ENCODE data around the gene IZUMO1R.
"Not testable (repeated sequence)": the region's sequence is repeated elsewhere in the genome, so short reads cannot be mapped to it uniquely, and the experiment has no call there.

IZUMO1R gene

GRCh38 chr11:94326947-94327346, 22.6 kb downstream of the IZUMO1R start:
- DNase-seq = no peak

- no peak for DNase-seq
Observed at GRCh38 chr11:94328587-94329080, 24.3 kb downstream of the IZUMO1R start.

- DNase-seq = no peak
Observed at GRCh38 chr11:94329501-94329900, 25.1 kb downstream of the IZUMO1R start.

GRCh38 chr11:94330789-94331188, 26.4 kb downstream of the IZUMO1R start:
- DNase-seq = no peak

- DNase-seq = no peak
Observed at GRCh38 chr11:94332814-94333213, 28.4 kb downstream of the IZUMO1R start.

GRCh38 chr11:94336033-94336432, 31.7 kb downstream of the IZUMO1R start:
- DNase-seq = no peak

GRCh38 chr11:94338651-94339050, 34.3 kb downstream of the IZUMO1R start:
- DNase-seq = no peak

GRCh38 chr11:94342250-94342649, 37.9 kb downstream of the IZUMO1R start:
- no peak for DNase-seq

- no peak for DNase-seq
Observed at GRCh38 chr11:94343495-94343894, 39.1 kb downstream of the IZUMO1R start.

GRCh38 chr11:94346311-94346710, 41.9 kb downstream of the IZUMO1R start:
- not testable (repeated sequence) for DNase-seq

GRCh38 chr11:94350850-94351563, 46.6 kb downstream of the IZUMO1R start:
- DNase-seq = not testable (repeated sequence)
